ENCODE data around the gene AMZ2.
"Not testable (repeated sequence)": the region's sequence is repeated elsewhere in the genome, so short reads cannot be mapped to it uniquely, and the experiment has no call there.

The AMZ2 gene, protein sequence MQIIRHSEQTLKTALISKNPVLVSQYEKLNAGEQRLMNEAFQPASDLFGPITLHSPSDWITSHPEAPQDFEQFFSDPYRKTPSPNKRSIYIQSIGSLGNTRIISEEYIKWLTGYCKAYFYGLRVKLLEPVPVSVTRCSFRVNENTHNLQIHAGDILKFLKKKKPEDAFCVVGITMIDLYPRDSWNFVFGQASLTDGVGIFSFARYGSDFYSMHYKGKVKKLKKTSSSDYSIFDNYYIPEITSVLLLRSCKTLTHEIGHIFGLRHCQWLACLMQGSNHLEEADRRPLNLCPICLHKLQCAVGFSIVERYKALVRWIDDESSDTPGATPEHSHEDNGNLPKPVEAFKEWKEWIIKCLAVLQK

DNA sequence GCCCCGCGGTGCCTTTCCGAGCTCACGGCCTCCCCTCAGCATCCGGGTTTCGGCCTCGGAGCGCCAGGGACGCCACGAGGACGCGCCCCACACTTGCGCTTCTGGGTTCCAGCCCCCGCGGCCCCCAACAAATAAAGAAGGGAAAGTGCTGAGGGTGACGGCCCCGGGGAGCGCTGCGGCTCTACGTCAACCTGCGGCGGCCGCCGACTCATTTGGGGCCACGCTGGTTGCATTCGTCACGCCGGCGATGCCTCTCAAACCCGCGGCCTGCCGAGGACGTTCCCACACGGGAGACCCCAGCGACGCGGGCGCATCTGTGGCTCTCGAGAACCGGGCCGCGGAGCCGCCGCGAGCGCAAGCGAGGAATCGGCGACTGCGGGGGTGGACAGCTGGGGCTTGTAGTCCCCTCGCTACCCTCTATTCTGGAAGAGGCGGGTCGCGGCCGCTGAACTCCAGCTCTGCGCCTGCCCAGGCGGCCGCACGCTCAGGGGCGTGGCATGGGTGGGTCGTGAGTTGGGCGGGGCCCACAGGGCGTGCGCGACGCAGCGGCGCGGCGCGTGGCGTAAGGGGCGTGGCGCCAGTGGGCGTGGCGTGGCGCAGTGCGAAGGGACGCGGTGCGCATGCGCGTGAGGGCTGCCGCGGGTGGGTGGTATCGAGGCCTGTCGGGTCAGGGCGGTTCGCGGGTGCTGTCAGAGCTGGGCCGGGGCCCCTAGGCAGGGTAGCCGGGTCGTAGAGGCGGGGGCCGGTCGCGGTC is at the start of gene AMZ2:
Gene AMZ2 (plus strand): TSS at position 599 of the 754 bp plus-strand sequence. CDS start 2,145 bp downstream, outside the sequence.
- peak; percentile 99 for DNase-seq

DNA sequence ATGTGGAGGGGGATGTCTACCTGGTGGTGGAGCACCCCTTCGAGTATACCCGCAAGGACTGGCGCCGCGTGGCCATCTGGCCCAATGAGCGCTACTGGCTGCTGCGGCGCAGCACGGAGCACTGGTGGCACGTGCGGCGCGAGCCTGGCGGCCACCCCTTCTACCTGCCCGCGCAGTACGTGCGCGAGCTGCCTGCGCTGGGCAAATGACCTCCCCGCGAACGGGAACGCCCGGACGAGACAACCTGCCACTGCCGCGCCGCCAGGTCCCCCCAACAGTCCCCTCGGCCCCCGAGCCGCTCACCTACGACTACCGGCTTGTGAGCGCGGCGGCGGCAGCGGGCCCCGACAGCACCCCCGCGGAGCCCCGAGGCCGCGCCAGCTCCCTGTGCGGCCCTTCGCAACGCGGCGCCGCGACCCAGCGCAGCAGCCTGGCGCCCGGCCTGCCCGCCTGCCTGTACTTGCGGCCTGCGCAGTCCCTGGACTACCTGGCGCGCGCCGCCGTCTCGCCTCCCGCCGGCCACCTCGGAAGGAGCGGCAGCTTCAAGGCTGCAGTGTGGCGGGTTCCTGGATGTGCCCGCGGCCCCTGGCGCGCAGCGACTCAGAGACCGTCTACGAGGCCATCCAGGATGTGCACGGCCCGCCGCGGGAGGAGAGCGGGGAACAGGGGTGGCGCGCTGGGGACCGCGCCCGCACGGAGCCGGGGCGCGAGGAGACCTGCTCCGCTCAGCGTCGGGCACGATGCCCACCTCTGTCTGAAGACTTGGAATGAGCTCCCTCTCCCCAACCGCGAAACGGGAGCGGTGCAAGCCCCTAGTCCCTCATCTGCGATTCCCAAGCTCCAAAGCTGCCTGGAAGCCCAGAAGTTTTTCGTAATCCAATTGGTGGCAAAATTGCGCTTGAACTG is 48.7 kb upstream of the AMZ2 start:
- DNase-seq: peak; percentile 65

DNA sequence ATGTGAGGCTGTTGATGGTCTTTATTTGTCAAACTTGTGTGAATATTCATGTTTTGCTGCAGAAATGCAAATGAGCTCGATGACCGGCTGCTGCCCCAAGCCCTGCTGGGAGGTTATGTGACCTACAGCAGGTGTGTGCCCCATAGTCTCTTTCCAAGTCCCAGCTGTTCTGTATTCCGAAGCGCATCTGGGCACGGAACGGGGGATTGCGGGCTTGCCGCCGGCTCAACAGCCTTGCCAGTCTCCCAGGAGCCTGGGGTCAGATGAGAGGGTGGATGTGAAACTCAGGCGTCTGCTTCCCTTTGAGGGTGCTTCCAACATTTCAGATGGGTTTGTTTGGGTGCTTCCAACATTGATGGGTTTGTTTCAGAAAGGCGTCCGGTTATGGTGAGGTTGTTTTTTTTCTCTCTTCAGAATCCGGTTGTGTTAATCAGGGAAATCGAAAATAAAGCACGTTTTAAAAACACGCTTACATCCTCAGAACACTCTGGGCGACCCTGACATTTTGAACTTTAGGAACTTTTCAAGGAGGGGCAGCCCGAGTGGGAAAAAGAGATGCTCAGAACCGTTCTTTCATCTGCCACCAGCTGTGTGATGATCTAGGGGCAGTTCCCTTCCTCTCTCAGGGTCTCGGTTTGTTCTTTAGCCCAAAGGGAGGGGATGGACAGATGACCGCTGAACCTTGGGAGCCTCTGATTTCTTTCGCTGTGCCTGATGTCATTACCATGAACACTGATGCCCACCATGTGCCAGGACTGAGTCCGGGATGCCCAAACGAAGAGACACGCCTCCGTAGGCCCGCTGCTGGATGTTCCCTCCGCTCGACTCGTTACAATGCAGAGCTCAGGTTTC is 47.8 kb upstream of the AMZ2 start:
- no peak for DNase-seq

DNA sequence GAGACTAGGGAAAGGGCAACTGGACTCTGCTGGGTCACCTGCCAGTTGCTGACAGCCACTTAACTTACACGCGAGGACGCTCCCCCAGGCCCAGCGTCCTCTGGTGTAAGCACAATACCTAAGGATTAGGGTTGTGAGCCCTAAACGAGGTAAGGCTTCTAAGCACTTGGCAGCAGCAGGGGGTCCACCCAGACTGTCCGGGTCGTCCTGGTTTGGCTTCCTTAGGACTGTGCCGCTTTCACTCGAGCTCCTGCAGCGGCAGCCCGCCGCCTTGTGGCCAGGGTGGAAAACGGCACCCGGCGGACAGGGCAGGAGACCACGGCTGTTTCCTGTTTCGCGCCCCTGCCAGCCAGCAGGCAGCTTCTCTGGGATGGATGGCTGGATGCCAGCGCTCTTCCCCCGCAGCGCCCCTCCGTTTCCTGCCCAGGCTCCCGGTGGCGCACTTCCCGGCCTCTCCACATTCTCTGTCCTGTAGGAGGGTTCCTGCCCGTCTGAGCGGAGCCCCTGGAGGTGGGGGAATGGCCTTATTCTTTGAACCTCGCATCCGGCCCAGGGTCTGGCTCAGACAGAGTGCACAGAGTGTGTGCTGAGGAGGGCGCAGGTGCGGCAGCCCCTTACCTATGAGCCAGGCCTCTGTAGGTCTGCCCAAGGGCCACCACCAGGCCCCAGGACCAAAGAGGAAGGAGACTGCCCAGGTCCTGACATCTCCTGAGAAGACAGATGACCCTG is 47.0 kb upstream of the AMZ2 start:
- peak; percentile 90 for DNase-seq

DNA sequence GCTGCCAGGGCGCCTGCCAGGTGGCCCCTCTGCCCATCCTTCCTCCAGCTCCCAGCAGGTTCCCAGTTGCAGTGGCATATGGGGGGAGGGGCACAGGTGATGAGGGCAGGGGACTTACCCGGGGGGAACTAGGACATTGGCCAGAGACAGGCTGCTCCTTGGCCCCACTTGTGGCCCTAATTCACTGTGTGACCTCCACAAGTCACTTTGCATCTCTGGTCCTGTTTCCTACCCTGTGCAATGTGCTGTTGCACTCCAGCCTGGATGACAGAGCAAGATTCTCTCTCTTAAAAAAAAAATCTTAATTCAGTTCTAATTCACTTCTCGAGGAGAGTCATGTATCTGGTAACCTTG is 46.4 kb upstream of the AMZ2 start:
- not testable (repeated sequence) for DNase-seq

DNA sequence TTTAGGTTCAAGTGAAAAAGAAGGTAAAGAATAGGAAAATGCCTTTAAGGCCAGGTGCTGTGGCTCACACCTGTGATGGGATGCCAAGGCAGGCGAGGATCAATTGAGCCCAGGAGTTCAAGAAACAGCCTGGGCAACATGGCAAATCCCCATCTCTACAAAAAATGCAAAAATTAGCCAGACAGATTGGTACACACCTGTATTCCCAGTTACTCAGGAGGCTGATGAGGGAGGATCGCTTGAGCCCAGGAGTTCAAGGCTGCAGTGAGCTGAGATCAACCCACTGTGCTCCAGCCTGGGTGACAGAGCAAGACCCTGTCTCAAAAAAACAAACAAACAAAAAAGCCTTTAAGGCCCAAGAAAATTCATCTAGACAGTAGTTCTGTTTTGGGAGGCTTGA is 45.5 kb upstream of the AMZ2 start:
- not testable (repeated sequence) for DNase-seq

DNA sequence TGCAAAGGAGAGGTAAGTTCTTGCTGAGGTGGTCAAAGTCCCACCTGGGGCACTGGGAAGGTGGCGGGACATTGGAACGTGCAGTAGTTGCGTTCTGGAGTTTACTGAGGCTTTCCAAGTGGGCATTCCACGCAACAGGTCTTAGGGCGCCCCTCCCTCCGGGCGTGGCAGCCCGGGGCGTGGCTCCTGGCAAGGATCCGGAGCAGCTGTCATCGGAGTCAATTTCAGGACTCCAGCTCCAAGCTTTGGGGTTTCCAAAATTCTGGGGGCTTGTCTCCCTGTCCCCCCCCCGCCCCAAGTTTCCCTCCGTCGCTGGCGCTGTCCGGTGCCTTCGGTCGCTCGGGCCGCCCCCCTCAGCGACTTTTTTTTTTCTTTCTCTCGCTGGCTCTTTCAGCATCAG is 43.1 kb upstream of the AMZ2 start:
- no peak for DNase-seq

DNA sequence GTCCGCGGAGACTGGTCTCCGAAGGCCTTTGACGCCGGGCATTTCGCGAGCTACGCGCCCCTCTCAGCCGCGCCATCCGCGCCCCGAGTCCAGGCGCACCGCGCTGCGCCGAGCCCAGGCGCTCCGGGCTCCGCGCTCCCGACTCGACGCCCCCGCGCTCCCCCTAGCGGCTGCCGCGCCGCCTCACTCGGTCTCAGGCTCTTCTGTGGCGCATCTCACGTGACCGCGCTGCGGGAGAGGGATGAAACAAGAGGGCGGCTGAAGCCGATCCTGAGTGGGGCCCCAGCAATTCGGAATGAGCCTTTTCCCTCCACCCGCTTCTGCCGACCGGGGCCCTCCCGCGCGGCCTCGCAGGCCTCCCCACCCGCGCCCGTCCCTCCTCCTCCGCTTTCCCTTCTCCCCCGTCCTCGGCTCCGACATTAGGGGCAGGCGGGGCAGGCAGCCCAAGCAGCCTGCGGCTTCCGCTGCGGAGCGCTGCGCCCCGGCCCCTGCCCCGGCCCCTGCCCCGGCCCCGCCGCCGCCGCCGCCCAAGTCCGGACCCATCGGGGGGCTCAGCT is 42.5 kb upstream of the AMZ2 start:
- peak; percentile 98 for DNase-seq

DNA sequence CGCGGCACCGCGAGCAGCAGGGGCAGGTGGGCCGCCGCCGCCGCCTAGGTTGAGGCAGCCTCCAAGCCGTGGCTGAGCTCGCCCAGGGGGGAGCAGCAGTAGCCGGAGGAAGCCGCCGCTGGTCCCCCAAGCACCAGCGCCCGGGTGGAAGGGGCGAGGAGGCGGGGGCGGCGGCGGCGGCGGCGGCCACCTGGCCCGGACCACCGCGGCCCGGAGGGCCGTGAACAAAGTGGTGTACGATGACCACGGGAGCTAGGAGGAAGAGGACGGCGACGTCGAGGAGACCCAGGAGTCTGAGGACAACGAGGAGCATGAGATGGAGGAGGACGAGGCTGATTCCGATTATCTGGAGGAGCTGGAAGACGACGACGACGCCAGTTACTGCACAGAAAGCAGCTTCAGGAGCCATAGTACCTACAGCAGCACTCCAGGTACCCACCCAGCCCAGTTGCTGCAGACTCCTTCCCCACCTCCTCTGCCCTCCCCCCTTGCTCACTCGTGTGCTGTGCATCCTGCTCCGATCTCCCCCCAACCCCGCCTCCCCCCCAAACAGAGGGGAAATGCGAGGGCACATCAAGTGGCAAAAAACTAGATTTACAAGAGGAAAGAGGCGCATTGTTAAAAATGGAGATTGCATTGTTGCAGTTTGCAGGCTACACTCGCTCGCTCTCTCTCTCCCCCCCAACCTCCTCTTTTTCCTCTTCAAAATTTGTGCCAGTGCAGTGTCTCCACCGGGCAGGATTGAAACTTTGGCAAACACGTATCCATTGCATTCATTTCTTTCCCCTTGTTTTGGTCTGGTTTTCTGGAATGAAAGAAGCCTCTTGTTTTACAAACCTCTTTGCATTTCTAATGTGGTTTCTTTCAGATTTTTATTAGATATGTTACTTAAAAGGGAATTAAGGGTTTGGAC is 41.8 kb upstream of the AMZ2 start:
- DNase-seq: peak; percentile 75

DNA sequence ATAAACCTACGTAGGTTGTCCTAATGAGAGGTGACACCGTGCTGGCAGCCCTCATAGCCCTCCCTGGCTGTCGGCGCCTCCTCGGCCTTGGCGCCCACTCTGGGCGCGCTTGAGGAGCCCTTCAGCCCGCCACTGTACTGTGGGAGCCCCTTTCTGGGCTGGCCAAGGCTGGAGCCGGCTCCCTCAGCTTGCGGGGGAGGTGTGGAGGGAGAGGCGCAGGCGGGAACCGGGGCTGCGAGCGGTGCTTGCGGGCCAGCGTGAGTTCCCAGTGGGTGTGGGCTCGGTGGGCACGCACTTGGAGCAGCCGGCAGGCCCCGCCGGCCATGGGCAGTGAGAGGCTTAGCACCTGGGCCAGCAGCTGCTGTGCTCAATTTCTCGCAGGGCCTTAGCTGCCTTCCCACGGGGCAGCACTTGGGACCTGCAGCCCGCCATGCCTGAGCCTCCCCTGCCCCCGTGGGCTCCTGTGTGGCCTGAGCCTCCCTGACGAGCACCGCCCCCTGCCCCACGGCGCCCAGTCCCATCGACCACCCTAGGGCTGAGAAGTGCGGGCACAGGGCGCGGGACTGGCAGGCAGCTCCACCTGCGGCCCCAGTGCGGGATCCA is 40.1 kb upstream of the AMZ2 start:
- no peak for DNase-seq

DNA sequence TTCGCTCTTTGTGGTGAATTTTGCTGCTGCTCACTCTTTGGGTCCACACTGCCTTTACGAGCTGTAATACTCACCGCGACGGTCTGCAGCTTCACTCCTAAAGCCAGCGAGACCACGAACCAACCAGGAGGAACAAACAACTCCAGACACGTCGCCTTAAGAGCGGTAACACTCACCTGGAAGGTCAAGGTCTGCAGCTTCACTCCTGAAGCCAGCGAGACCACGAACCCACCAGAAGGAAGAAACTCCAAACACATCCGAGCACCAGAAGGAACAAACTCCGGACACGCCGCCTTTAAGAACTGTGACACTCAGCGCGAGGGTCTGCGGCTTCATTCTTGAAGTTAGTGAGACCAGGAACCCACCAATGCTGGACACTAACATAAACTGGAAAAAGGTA is 39.2 kb upstream of the AMZ2 start:
- not testable (repeated sequence) for DNase-seq

DNA sequence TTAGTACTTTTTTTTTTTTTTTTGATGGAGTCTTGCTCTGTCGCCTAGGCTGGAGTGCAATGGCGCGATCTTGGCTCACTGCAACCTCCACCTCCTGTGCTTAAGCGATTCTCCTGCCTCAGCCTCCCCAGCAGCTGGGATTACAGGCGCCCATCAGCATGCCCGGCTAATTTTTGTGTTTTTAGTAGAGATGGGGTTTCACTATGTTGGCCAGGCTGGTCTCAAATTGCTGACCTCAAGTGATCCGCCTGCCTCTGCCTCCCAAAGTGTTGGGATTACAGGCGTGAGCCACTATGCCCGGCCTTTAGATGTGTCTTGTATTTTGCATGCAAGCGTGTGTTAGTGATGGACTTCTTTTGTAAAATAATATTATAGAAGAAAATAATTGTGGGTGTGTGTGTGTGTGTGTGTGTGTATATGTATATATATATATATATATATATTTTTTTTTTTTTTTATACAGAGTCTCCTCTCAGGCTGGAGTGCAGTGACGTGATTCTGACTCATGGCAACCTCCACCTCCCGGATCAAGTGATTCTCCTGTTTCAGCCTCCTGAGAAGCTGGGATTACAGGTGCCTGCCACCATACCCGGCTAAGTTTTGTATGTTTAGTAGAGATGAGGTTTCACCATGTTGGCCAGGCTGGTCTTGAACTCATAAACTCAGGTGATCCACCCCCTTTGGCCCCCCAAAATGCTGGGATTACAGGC is 38.5 kb upstream of the AMZ2 start:
- DNase-seq: not testable (repeated sequence)

DNA sequence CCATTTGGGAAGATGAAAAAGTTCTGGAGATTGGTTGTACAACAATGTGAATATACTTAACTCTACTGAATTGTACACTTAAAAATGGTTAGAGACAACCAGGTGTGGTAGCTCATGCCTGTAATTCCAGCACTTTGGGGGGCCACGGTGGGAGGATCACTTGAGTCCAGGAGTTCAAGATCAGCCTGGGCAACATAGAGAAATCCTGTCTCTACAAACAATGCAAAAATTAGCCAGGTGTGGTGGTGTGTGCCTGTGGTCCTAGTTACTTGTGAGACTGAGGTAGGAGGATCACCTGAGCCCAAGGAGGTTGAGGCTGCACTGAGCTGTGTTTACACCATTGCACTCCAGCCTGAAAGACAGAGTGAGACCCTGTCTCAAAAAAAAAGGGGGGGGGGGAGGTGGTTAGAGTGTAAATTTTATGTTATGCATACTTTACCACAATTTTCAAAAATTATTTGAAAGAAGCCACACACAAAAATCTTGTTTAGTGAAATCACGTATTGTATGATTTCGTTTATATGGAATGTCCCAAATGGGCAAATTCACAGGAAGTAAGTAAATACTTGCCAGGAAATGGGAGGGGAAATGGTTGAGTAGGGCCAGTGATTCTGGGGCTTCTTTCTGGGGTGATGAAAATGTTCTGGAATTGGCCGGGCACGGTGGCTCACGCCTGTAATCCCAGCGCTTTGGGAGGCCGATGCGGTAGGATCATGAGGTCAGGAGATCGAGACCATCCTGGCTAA is 37.1 kb upstream of the AMZ2 start:
- no peak for DNase-seq

DNA sequence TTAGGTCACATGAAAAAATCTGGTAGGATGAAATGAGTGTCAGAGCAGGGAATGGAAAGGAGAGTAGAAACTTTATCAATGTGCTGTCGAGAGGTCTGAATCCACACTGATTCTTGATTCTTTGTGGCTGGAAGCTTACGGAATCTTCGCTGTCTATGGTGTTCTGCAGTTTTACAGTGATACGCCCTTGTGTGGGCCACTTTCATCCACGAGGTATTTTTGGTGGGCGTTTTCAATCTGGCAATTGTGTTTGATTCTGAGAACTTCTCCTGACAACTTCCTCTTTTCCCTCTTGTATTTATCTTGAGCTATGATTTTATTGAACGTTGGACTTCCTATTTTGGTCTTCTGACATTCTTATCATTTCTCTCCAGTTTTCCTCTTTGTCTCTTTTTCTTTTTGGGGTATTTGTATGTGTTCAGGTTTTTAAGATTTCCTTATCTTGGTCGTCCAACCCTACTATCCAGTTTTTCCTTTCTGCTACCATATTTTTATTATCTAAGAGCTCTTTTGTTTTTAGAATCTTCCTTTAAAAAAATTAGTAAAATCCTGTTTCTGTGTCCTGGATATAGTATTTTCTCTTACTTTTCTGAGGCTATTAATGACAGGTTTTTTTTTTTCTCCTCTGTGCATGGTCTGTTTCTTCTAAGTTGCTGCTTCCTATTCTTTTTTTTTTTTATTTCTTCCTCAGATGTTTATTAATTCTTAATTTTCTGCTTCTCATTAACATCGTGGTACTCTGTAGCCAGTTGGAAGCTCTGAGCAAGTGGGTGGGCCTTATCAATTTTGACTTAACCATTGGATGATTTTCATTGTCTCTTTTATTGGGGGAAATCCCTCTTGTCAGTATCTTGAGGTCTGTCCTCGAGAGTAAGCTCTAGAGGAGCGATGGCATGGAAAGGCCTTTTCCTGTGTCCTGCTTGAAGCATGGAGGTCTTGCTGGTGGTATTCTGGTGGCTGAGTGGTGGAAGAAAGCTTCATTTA is 34.1 kb upstream of the AMZ2 start:
- DNase-seq: not testable (repeated sequence)

DNA sequence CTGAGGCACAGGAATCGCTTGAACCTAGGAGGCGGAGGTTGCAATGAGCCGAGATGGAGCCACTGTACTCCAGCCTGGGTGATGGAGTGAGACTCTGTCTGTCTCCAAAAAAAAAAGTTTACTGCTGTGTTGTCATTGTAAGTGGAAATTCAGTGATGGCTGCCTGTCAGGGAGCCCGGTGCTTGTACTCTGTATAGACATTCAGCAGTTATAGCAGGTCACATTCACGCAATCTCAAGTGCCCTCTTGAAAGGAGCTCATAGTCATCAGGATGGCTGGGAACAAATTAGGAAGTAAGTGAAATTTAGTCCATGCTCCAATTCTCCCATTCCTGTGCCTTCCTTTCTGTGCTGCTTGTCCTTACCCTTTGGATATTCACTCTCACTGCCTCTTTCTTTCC is 32.4 kb upstream of the AMZ2 start:
- not testable (repeated sequence) for DNase-seq

DNA sequence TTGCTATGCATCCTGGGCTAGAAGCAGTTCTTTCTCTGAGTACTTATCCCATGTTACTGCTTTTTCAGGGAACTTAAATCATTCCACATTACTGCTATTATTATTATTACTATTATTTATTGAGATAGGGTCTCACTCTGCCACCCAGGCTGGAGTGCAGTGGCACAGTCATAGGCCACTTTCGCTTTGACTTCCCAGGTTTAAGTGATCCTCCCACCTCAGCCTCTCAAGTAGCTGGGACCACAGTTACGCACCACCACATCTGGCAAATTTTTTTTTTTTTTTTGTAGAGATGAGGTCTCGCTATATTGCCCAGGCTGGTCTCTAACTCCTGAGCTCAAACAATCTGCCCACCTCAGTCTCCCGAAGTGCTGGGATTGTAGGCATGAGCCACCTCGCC is 28.4 kb upstream of the AMZ2 start:
- DNase-seq: not testable (repeated sequence)

DNA sequence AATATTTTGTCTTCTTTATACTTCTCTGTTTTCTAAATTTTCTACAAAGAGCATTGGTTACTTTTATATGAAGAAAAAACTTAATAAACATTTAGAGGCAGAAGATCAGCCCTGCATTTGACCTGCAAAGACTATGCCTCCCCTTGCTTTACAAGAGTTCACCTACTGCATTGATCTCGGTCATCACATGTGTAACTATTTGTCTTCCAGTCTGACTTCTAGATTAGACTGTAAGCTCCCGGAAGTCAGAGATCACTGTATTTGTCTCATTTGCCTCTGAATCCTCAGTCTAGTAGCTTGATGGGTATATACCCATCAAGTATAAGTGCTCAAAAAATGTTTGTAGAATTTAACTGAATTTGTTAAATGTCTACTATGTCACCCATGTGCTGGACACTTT is 27.7 kb upstream of the AMZ2 start:
- DNase-seq: not testable (repeated sequence)
